A673 (cell line): ENCODE measurements around the gene GOSR1.

ENCODE experiments used
- EZH2 ChIP-seq: fragments of 200-600 bp; sonication (generic); IDR thresholded peaks from 2 replicates; pipeline ENCODE4 v1.6.1; 2017; ENCODE audit warnings: borderline replicate concordance, low read depth, mild to moderate bottlenecking, mixed read lengths, antibody characterized with exemption, low read length; ENCODE audit not compliant: poor library complexity, severe bottlenecking
- TF ChIP-seq, protein P1 (sequence below): fragments of 300-800, 200-600 bp; sonication (generic); conservative IDR thresholded peaks from 2 replicates; pipeline ENCODE4 v1.5.1; 2017; ENCODE audit warnings: low read depth, mild to moderate bottlenecking, antibody characterized with exemption, low read length, moderate library complexity, mixed read lengths

- TF ChIP-seq, protein P1, sequence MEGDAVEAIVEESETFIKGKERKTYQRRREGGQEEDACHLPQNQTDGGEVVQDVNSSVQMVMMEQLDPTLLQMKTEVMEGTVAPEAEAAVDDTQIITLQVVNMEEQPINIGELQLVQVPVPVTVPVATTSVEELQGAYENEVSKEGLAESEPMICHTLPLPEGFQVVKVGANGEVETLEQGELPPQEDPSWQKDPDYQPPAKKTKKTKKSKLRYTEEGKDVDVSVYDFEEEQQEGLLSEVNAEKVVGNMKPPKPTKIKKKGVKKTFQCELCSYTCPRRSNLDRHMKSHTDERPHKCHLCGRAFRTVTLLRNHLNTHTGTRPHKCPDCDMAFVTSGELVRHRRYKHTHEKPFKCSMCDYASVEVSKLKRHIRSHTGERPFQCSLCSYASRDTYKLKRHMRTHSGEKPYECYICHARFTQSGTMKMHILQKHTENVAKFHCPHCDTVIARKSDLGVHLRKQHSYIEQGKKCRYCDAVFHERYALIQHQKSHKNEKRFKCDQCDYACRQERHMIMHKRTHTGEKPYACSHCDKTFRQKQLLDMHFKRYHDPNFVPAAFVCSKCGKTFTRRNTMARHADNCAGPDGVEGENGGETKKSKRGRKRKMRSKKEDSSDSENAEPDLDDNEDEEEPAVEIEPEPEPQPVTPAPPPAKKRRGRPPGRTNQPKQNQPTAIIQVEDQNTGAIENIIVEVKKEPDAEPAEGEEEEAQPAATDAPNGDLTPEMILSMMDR: no peak
- no peak for TF ChIP-seq EZH2
These were observed 33.5 kb upstream of the GOSR1 start for GRCh38 chr17:30443721-30444120.
